Parathyroid adenoma (tissue), 2 donors: ENCODE results near the gene UBE3A.

ENCODE experiments used
- H2AFZ ChIP-seq: fragments of 300-600 bp; sonication (generic); one replicate; pipeline ENCODE4 v1.7.0; 2017; ENCODE audit warnings: antibody characterized with exemption, mild to moderate bottlenecking
- H3K27ac ChIP-seq: fragments of 300-600 bp; sonication (generic); one replicate; pipeline ENCODE4 v1.7.0; 2017
- H3K27me3 ChIP-seq: fragments of 300-600 bp; sonication (generic); one replicate; pipeline ENCODE4 v1.7.0; 2017; ENCODE audit warnings: low read length; ENCODE audit not compliant: control insufficient read depth, insufficient read depth
- H3K36me3 ChIP-seq: fragments of 300-600 bp; sonication (generic); one replicate; pipeline ENCODE4 v1.7.0; 2017; ENCODE audit warnings: low read length; ENCODE audit not compliant: control insufficient read depth, insufficient read depth
- H3K4me1 ChIP-seq: fragments of 300-600 bp; sonication (generic); one replicate; pipeline ENCODE4 v1.7.0; 2017; ENCODE audit warnings: control low read depth
- H3K4me2 ChIP-seq: fragments of 300-600 bp; sonication (generic); one replicate; pipeline ENCODE4 v1.7.0; 2017; ENCODE audit warnings: low read length
- H3K4me3 ChIP-seq: fragments of 300-600 bp; sonication (generic); one replicate; pipeline ENCODE4 v1.7.0; 2017; ENCODE audit warnings: low read depth, low read length
- H3K79me2 ChIP-seq: fragments of 300-600 bp; sonication (generic); one replicate; pipeline ENCODE4 v1.7.0; 2017; ENCODE audit warnings: control low read depth
- H3K9ac ChIP-seq: fragments of 300-600 bp; sonication (generic); one replicate; pipeline ENCODE4 v1.7.0; 2017; ENCODE audit warnings: mild to moderate bottlenecking
- H3K9me3 ChIP-seq: fragments of 300-600 bp; sonication (generic); one replicate; pipeline ENCODE4 v1.7.0; 2017; ENCODE audit warnings: low read length; ENCODE audit not compliant: control insufficient read depth
- CTCF ChIP-seq: fragments of 300-600 bp; sonication (generic); IDR thresholded peaks from one replicate; pipeline ENCODE4 v1.7.0; 2017; ENCODE audit warnings: antibody characterized with exemption, mild to moderate bottlenecking
- donor health status: primary hyperparathyroidism.

UBE3A gene

GRCh38 chr15:25438601-25439368, at the start of gene UBE3A:
UBE3A (minus strand) TSS chr15:25439024; CDS start chr15:25409107, 29,917 bp downstream.
- Histone ChIP-seq H2AFZ (peak within 1 kb of the TSS; percentile 94), H3K4me3 (peak within 1 kb of the TSS; percentile 90), H3K36me3 (no peaks in the 10 kb centered on the region), H3K4me2 (peak within 1 kb of the TSS; percentile 95), H3K27ac (peak within 1 kb of the TSS; percentile 86), H3K9me3 (no peaks in the 10 kb centered on the region), H3K79me2 (peaks cover 24% of the 10 kb centered on the region), H3K9ac (peak within 1 kb of the TSS; percentile 98), H3K27me3 (no peaks in the 10 kb centered on the region), H3K4me1 (no peaks in the 10 kb centered on the region)
- no peak for TF ChIP-seq CTCF

- Histone ChIP-seq H3K79me2 (no peaks in the 10 kb centered on the region), H3K9ac (no peak overlapping the region), H3K4me2 (no peak overlapping the region), H2AFZ (no peak overlapping the region), H3K36me3 (no peaks in the 10 kb centered on the region), H3K27ac (no peak overlapping the region), H3K4me3 (no peak overlapping the region), H3K9me3 (no peaks in the 10 kb centered on the region), H3K4me1 (no peaks in the 10 kb centered on the region), H3K27me3 (no peaks in the 10 kb centered on the region)
- no peak for TF ChIP-seq CTCF
Measured at GRCh38 chr15:25487226-25487884, 48.5 kb upstream of the UBE3A start.

- H3K9me3 ChIP-seq = no peaks in the 10 kb centered on the region
- H3K4me1 ChIP-seq = no peaks in the 10 kb centered on the region
- TF ChIP-seq CTCF = no peak
Measured at GRCh38 chr15:25486051-25486450, 47.2 kb upstream of the UBE3A start.

GRCh38 chr15:25481208-25481859, 42.5 kb upstream of the UBE3A start:
- no peak for TF ChIP-seq CTCF
- H3K36me3 ChIP-seq = no peaks in the 10 kb centered on the region
- H3K4me3 ChIP-seq = no peak overlapping the region
- no peak overlapping the region for H3K9ac ChIP-seq
- H3K4me1 ChIP-seq = no peaks in the 10 kb centered on the region
- H3K79me2 ChIP-seq = no peaks in the 10 kb centered on the region
- no peaks in the 10 kb centered on the region for H3K9me3 ChIP-seq
- H2AFZ ChIP-seq = peak overlapping the region; percentile 74
- no peaks in the 10 kb centered on the region for H3K27me3 ChIP-seq
- H3K27ac ChIP-seq = no peak overlapping the region
- H3K4me2 ChIP-seq = peak overlapping the region; percentile 68

More at GRCh38 chr15:25486051-25486450, 47.2 kb upstream of the UBE3A start:
- Histone ChIP-seq H3K4me3 (no peak overlapping the region), H3K9ac (no peak overlapping the region), H3K36me3 (no peaks in the 10 kb centered on the region), H3K4me2 (no peak overlapping the region), H2AFZ (no peak overlapping the region), H3K27me3 (no peaks in the 10 kb centered on the region), H3K27ac (no peak overlapping the region), H3K79me2 (no peaks in the 10 kb centered on the region)
